ENCODE measurements around the gene ZNF283. TPM values are rescaled to one million over a fixed set of nuclear protein-coding genes. Genes with fewer than 3 reads are reported as not detected.

ZNF283 gene
- total and polyA plus RNA-seq, 9 of the 15 experiments (the other 6 are each of a cell fraction or from before 2014, with no cell fraction given) = 6.0 to 19.5 (median 9.8) TPM

DNA sequence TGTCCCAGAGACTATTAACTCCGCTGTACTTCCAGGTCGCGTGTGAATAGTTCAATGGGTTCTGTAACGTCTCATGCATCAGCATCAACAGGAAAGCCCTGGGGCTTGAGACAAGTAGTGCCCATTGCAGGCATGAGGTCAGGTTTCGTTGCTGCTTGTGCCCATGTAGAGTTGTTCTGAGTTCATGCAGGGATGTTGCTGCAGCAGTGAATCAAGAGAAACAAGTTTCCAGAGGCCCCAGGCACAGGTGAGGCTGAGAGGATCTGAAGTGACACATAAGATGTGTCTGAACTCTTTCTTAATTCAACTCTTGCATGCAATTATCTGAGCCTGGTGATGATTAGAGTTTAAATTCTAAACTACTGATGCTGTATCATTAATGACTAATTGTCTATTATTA lies 8.6 kb upstream of the ZNF283 start:
- BruUV-seq (replicated peaks) = no TSS peak
- 6% methylated on average over 5 of the region's 5 CpGs for WGBS (ENCODE audit: insufficient coverage, low coverage, missing lambda C conversion rate)
- ATAC-seq (no peak), FAIRE-seq (no peak), DNase-seq (ENCODE audit: extremely low read depth in 1 of 4, low spot score in 3 of 4) (no peak)
- H3K27ac ChIP-seq (ENCODE audit: extremely low read depth, low read depth, low read length) = no peak overlapping the region
- no peaks in the 10 kb centered on the region for H4K20me1 ChIP-seq (replicated peaks; ENCODE audit: control insufficient read depth, insufficient read depth, low read length)
- H3K27me3 ChIP-seq (ENCODE audit: control insufficient read depth in 2 of 2, insufficient read depth in 2 of 2, low read length in 2 of 2) = peaks cover 11 to 14% of the 10 kb centered on the region in 2 experiments
- ChIA-PET POLR2A (no interaction called here), CTCF (ENCODE audit: low intra/inter-chr PET ratio) (no interaction called here)
- H3K9ac ChIP-seq (ENCODE audit: insufficient read depth in 1 of 2, low read depth in 2 of 2, low read length in 2 of 2) = no peak overlapping the region
- no peak overlapping the region for H3K4me2 ChIP-seq (ENCODE audit: insufficient read depth, low read length)
- H3K4me1 ChIP-seq (replicated peaks in 1 of 2; ENCODE audit: control insufficient read depth in 2 of 2, insufficient read depth in 2 of 2, low read length in 2 of 2) = peaks cover 0 to 5% of the 10 kb centered on the region in 2 experiments; a peak in 1 of 5 replicates
- peaks cover 4% of the 10 kb centered on the region for H3K9me3 ChIP-seq (replicated peaks; ENCODE audit: control insufficient read depth, insufficient read depth, low read depth, low read length)
- H2AFZ ChIP-seq (ENCODE audit: low read depth, low read length) = no peak overlapping the region
- no peaks in the 10 kb centered on the region for H3K79me2 ChIP-seq (ENCODE audit: control insufficient read depth, insufficient read depth, low read length)
- intact Hi-C loops (cut with micrococcal nuclease) (no loop called here), in situ Hi-C loops (cut with MboI) (no loop called here)
- H3K36me3 ChIP-seq (ENCODE audit: control insufficient read depth, insufficient read depth, low read length) = no peaks in the 10 kb centered on the region
- no peaks in the 10 kb centered on the region for H3K9me1 ChIP-seq (ENCODE audit: control insufficient read depth, insufficient read depth, low read length)
- TF ChIP-seq GTF2B (IDR thresholded peaks at IDR 0.05; ENCODE audit: extremely low read depth, insufficient read length) (no peak), ZNF134 (CRISPR knock-in tag; conservative IDR thresholded peaks at IDR 0.05) (no peak), ZNF274 (IDR thresholded peaks at IDR 0.05; ENCODE audit: borderline replicate concordance, low read depth, low read length) (no peak), NR2F6 (CRISPR knock-in tag; IDR thresholded peaks at IDR 0.05) (no peak), GABPB1 (CRISPR knock-in tag; IDR thresholded peaks at IDR 0.05) (no peak), HNRNPL (IDR thresholded peaks at IDR 0.05; ENCODE audit: low read depth, low read length) (no peak)
- TF ChIP-seq, protein P1, sequence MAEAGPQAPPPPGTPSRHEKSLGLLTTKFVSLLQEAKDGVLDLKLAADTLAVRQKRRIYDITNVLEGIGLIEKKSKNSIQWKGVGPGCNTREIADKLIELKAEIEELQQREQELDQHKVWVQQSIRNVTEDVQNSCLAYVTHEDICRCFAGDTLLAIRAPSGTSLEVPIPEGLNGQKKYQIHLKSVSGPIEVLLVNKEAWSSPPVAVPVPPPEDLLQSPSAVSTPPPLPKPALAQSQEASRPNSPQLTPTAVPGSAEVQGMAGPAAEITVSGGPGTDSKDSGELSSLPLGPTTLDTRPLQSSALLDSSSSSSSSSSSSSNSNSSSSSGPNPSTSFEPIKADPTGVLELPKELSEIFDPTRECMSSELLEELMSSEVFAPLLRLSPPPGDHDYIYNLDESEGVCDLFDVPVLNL (CRISPR knock-in tag; IDR thresholded peaks at IDR 0.05; ENCODE audit: low read depth) = no peak
- no peak overlapping the region for H3K4me3 ChIP-seq

Data from K562 (cell line).